MCF 10A (cell line): ENCODE measurements around the gene ANGPT4. TPM values are rescaled to one million over a fixed set of nuclear protein-coding genes. Genes with fewer than 3 reads are reported as not detected.

ENCODE experiments used
- BruUV-seq: library from RNA; stranded (reverse); fragments of 400-500 nt; replicated peaks from 2 replicates; lab custom pipeline; 2021; lab: Mats Ljungman, UMichigan
- CTCF ChIA-PET: fragments of 300-600 bp; sonication (Branson Sonifier 250); formaldehyde crosslinking; extraction: SDS; loops from one replicate; lab custom pipeline; 2021; ENCODE audit warnings: antibody characterized with exemption, inconsistent platforms; lab: Yijun Ruan, JAX
- POLR2A ChIA-PET: fragments of 300-600, 350-650 bp; sonication (Branson Sonifier 250); formaldehyde crosslinking; extraction: SDS; loops from one replicate; lab custom pipeline; 2020; ENCODE audit warnings: antibody characterized with exemption, inconsistent platforms; lab: Yijun Ruan, JAX
- DNase-seq: peaks from one replicate; pipeline ENCODE4 v3.0.0-alpha.2; 2018; ENCODE audit not compliant: unreplicated experiment
- H3K27ac Mint-ChIP-seq: one replicate; pipeline ENCODE4 v1.8.0; 2022; ENCODE audit warnings: mild to moderate bottlenecking, low read depth, mixed read lengths; ENCODE audit not compliant: unreplicated experiment
- H3K27me3 Mint-ChIP-seq: one replicate; pipeline ENCODE4 v1.8.0; 2022; ENCODE audit warnings: mixed read lengths; ENCODE audit not compliant: insufficient read depth, unreplicated experiment
- H3K36me3 Mint-ChIP-seq: one replicate; pipeline ENCODE4 v1.8.0; 2022; ENCODE audit warnings: mild to moderate bottlenecking, moderate library complexity, mixed read lengths; ENCODE audit not compliant: insufficient read depth, unreplicated experiment
- H3K4me1 Mint-ChIP-seq: one replicate; pipeline ENCODE4 v1.8.0; 2022; ENCODE audit warnings: mixed read lengths; ENCODE audit not compliant: insufficient read depth, unreplicated experiment
- H3K4me3 Mint-ChIP-seq: one replicate; pipeline ENCODE4 v1.8.0; 2022; ENCODE audit warnings: mild to moderate bottlenecking, moderate library complexity, mixed read lengths; ENCODE audit not compliant: unreplicated experiment
- H3K9me3 Mint-ChIP-seq: one replicate; pipeline ENCODE4 v1.8.0; 2022; ENCODE audit warnings: mixed read lengths; ENCODE audit not compliant: unreplicated experiment
- CTCF ChIP-seq: fragments of 200-600 bp; IDR thresholded peaks from one replicate; pipeline ENCODE4 v1.8.0; 2022; ENCODE audit warnings: antibody characterized with exemption, mild to moderate bottlenecking; ENCODE audit not compliant: unreplicated experiment
- intact Hi-C: fragments of 100-400 bp; cut with micrococcal nuclease; formaldehyde crosslinking; loops from 2 replicates; pipeline ENCODE4 v1.14.1; 2022
- total RNA-seq: library from RNA; stranded (reverse); gene quantifications from 2 replicates; pipeline ENCODE4 v1.2.3, GENCODE V29; 2022

ANGPT4 gene
- total RNA-seq, 1 experiment from 2014 or later = not detected

DNA sequence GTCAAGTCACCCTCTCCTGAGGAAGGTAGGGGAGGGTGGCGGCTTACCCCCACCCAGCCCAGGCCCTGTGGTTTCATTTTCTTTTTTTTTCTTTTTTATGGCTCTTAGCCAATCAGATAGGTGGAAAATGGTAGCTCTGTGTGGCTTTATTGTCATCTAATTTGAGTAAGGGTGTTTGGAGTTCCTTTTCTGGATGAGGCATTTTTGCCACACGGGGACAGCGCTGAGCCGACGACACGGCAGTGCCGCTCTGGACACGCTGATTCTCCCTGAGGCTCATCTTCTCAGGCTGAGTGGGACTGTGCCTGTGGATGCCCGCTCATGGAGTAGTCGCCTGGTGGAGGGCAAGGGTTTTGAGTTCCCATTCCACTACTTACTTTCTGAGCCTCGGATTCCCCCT is 37.6 kb upstream of the ANGPT4 start:
- no peaks in the 10 kb centered on the region for H3K9me3 Mint-ChIP-seq
- no peaks in the 10 kb centered on the region for H3K36me3 Mint-ChIP-seq
- intact Hi-C loops = no loop called here
- ChIA-PET POLR2A (interaction anchor here (0.6 to 1.5 kb wide), 2 partner anchors 91 to 121 kb away, joined by 3 read pairs; partner anchors contain the start of gene FAM110A), CTCF (interaction anchor here (0.6 to 9.0 kb wide), 9 partner anchors 10 to 517 kb away, joined by 3 to 464 read pairs (median 3); no protein-coding TSS in a partner anchor)
- no TSS peak for BruUV-seq
- peak; percentile 26 for DNase-seq
- peak; percentile 19 for TF ChIP-seq CTCF
- no peaks in the 10 kb centered on the region for H3K4me1 Mint-ChIP-seq
- H3K27me3 Mint-ChIP-seq = peaks cover 58% of the 10 kb centered on the region
- no peak overlapping the region for H3K27ac Mint-ChIP-seq
- no peak overlapping the region for H3K4me3 Mint-ChIP-seq

DNA sequence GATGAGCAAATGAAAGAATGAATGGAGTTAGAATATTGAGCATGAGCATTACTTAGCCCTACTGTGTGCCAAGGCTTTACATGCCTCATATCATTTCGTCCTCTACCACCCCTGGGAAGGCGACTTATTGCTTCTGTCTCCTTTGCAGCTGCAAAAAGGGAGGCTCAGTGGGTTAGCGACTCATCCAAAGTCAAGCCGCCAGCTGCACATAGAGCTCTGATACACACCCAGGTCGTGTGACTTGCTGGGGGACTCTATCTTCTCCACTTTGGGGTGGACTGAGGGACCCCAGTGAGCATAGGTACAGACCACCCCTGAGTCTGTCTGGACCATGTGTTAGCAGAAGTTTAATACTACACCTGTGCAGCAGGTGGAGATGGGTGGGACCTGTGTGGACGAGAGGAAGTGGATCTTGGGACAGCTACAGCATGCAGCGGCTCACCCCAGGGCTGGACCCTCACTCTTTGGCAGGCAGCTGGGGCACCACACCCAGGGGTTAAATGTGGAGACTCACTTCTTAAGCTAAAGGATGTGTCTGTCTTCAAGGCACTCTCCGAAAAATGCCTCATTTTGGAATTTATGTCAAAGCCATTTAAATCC is 36.2 kb upstream of the ANGPT4 start:
- POLR2A ChIA-PET = interaction anchor here (0.8 kb wide), 2 partner anchors 31 to 183 kb away, joined by 3 read pairs; no protein-coding TSS in a partner anchor
- intact Hi-C loops = no loop called here

GRCh38 chr20:951384-952169 is 35.4 kb upstream of the ANGPT4 start:
- H3K4me3 Mint-ChIP-seq = no peak overlapping the region
- no peak overlapping the region for H3K27ac Mint-ChIP-seq
- CTCF ChIA-PET = interaction anchor here (0.6 to 9.0 kb wide), 8 partner anchors 10 to 157 kb away, joined by 3 to 464 read pairs (median 3); no protein-coding TSS in a partner anchor
- no peak for TF ChIP-seq CTCF
- H3K9me3 Mint-ChIP-seq = no peaks in the 10 kb centered on the region
- H3K4me1 Mint-ChIP-seq = no peaks in the 10 kb centered on the region
- no peaks in the 10 kb centered on the region for H3K36me3 Mint-ChIP-seq
- H3K27me3 Mint-ChIP-seq = peaks cover 58% of the 10 kb centered on the region
- BruUV-seq = no TSS peak
- POLR2A ChIA-PET = no interaction called here
- intact Hi-C loops = no loop called here
- no peak for DNase-seq

More for the DNA sequence above, 36.2 kb upstream of the ANGPT4 start:
- no peaks in the 10 kb centered on the region for H3K4me1 Mint-ChIP-seq
- BruUV-seq = no TSS peak
- TF ChIP-seq CTCF = no peak
- no peak overlapping the region for H3K4me3 Mint-ChIP-seq
- no peak overlapping the region for H3K27ac Mint-ChIP-seq
- CTCF ChIA-PET = interaction anchor here (0.5 to 9.0 kb wide), 9 partner anchors 9 to 1325 kb away, joined by 3 to 464 read pairs (median 3); no protein-coding TSS in a partner anchor
- no peaks in the 10 kb centered on the region for H3K36me3 Mint-ChIP-seq
- H3K9me3 Mint-ChIP-seq = no peaks in the 10 kb centered on the region
- H3K27me3 Mint-ChIP-seq = peaks cover 58% of the 10 kb centered on the region
- DNase-seq = no peak

GRCh38 chr20:949717-950116 is 33.6 kb upstream of the ANGPT4 start:
- POLR2A ChIA-PET = no interaction called here
- Mint-ChIP-seq H3K36me3 (no peaks in the 10 kb centered on the region), H3K27ac (no peak overlapping the region), H3K9me3 (no peaks in the 10 kb centered on the region), H3K27me3 (peaks cover 50% of the 10 kb centered on the region), H3K4me1 (no peaks in the 10 kb centered on the region), H3K4me3 (no peak overlapping the region)
- intact Hi-C loops = no loop called here
- no peak for DNase-seq
- BruUV-seq = no TSS peak
- CTCF ChIA-PET = interaction anchor here (1.4 to 1.6 kb wide), 2 partner anchors 132 to 135 kb away, joined by 4 to 7 read pairs; no protein-coding TSS in a partner anchor
- no peak for TF ChIP-seq CTCF
